ENCODE measurements around the gene ANOS1.

- TF ChIP-seq, protein P1, sequence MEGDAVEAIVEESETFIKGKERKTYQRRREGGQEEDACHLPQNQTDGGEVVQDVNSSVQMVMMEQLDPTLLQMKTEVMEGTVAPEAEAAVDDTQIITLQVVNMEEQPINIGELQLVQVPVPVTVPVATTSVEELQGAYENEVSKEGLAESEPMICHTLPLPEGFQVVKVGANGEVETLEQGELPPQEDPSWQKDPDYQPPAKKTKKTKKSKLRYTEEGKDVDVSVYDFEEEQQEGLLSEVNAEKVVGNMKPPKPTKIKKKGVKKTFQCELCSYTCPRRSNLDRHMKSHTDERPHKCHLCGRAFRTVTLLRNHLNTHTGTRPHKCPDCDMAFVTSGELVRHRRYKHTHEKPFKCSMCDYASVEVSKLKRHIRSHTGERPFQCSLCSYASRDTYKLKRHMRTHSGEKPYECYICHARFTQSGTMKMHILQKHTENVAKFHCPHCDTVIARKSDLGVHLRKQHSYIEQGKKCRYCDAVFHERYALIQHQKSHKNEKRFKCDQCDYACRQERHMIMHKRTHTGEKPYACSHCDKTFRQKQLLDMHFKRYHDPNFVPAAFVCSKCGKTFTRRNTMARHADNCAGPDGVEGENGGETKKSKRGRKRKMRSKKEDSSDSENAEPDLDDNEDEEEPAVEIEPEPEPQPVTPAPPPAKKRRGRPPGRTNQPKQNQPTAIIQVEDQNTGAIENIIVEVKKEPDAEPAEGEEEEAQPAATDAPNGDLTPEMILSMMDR (IDR thresholded peaks at IDR 0.05), result no peak
- no peak for TF ChIP-seq POLR2A (IDR thresholded peaks at IDR 0.05)
Observed at GRCh38 chrX:8576821-8577220, 155.1 kb downstream of the ANOS1 start.
